ENCODE data around the gene IGSF9. TPM values are rescaled to one million over a fixed set of nuclear protein-coding genes. Genes with fewer than 3 reads are reported as not detected.

IGSF9 gene
- total RNA-seq, 1 experiment from 2014 or later: 7.1 TPM

DNA sequence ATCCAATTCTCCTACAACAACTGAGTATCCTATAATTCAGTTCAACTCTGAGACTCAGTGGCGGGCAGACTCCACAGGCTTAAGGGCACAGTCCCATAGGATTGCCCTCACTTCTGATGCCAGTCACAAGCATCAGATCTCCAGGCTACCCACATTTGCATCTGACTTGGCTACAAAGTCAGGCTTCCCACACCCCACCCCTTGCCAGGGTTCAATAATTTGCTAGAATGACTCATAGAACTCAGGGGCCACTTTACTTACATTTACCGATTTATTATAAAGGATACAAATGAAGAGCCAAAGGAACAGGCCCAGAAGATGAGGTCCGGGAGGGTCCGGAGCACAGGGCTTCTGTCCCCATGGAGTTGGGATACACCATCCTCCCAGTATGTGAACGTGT is 44.6 kb upstream of the IGSF9 start:
- no peaks in the 10 kb centered on the region for H3K36me3 ChIP-seq (ENCODE audit: insufficient read depth, low read length, poor library complexity, severe bottlenecking)
- no peak overlapping the region for H3K27ac ChIP-seq (ENCODE audit: low read depth, low read length, poor library complexity, severe bottlenecking)
- H3K27me3 ChIP-seq (replicated peaks; ENCODE audit: insufficient read depth, low read depth, low read length, poor library complexity): peaks cover 5% of the 10 kb centered on the region
- intact Hi-C loops (cut with micrococcal nuclease; ENCODE audit: unreplicated experiment): no loop called here
- CTCF ChIA-PET: interaction anchor here (1.4 kb wide), 1 partner anchor 18 kb away, joined by 3 read pairs; no protein-coding TSS in a partner anchor
- no peak for TF ChIP-seq EZH2 (IDR thresholded peaks at IDR 0.05; ENCODE audit: borderline replicate concordance, low read depth, low read length, poor library complexity, severe bottlenecking)
- TF ChIP-seq, protein P1, sequence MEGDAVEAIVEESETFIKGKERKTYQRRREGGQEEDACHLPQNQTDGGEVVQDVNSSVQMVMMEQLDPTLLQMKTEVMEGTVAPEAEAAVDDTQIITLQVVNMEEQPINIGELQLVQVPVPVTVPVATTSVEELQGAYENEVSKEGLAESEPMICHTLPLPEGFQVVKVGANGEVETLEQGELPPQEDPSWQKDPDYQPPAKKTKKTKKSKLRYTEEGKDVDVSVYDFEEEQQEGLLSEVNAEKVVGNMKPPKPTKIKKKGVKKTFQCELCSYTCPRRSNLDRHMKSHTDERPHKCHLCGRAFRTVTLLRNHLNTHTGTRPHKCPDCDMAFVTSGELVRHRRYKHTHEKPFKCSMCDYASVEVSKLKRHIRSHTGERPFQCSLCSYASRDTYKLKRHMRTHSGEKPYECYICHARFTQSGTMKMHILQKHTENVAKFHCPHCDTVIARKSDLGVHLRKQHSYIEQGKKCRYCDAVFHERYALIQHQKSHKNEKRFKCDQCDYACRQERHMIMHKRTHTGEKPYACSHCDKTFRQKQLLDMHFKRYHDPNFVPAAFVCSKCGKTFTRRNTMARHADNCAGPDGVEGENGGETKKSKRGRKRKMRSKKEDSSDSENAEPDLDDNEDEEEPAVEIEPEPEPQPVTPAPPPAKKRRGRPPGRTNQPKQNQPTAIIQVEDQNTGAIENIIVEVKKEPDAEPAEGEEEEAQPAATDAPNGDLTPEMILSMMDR (conservative IDR thresholded peaks at IDR 0.05; ENCODE audit: low read depth, low read length): no peak
- H3K9me3 ChIP-seq (ENCODE audit: low read depth, low read length, poor library complexity, severe bottlenecking): no peaks in the 10 kb centered on the region
- H3K4me3 ChIP-seq (ENCODE audit: low read depth, low read length, poor library complexity, severe bottlenecking): no peak overlapping the region
- DNase-seq (ENCODE audit: low spot score): no peak
- H3K4me1 ChIP-seq (ENCODE audit: insufficient read depth, low read length, poor library complexity, severe bottlenecking): no peaks in the 10 kb centered on the region
- no TSS peak for BruUV-seq (replicated peaks)
- POLR2A ChIA-PET (ENCODE audit: low non-redundant PET): no interaction called here

DNA sequence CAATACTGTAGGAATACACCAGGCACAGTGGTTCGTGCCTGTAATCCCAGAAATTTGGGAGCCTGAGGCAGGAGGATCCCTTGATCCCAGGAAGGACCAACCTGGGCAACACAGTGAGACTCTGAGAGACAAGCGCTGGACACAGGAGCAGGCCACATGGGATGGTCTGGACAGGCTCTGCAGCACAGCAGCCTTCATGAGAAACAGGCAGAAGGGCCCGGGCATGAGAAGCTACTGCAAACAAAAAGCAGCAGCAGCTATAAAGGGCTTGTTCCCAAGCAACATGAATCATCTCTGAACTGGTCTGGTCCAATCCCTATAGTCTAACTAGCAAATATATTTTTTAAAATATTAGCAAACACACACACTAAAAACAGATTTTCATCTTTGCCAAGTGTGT is 44.2 kb upstream of the IGSF9 start:
- Histone ChIP-seq H3K36me3 (ENCODE audit: insufficient read depth, low read length, poor library complexity, severe bottlenecking) (no peaks in the 10 kb centered on the region), H3K4me3 (ENCODE audit: low read depth, low read length, poor library complexity, severe bottlenecking) (no peak overlapping the region), H3K27me3 (replicated peaks; ENCODE audit: insufficient read depth, low read depth, low read length, poor library complexity) (peaks cover 8% of the 10 kb centered on the region), H3K4me1 (ENCODE audit: insufficient read depth, low read length, poor library complexity, severe bottlenecking) (no peaks in the 10 kb centered on the region), H3K27ac (ENCODE audit: low read depth, low read length, poor library complexity, severe bottlenecking) (no peak overlapping the region), H3K9me3 (ENCODE audit: low read depth, low read length, poor library complexity, severe bottlenecking) (no peaks in the 10 kb centered on the region)
- intact Hi-C loops (cut with micrococcal nuclease; ENCODE audit: unreplicated experiment): no loop called here
- ChIA-PET POLR2A (ENCODE audit: low non-redundant PET) (no interaction called here), CTCF (no interaction called here)
- TF ChIP-seq, protein P1 (conservative IDR thresholded peaks at IDR 0.05; ENCODE audit: low read depth, low read length): no peak
- TF ChIP-seq EZH2 (IDR thresholded peaks at IDR 0.05; ENCODE audit: borderline replicate concordance, low read depth, low read length, poor library complexity, severe bottlenecking): no peak
- BruUV-seq (replicated peaks): no TSS peak
- no peak for DNase-seq (ENCODE audit: low spot score)

DNA sequence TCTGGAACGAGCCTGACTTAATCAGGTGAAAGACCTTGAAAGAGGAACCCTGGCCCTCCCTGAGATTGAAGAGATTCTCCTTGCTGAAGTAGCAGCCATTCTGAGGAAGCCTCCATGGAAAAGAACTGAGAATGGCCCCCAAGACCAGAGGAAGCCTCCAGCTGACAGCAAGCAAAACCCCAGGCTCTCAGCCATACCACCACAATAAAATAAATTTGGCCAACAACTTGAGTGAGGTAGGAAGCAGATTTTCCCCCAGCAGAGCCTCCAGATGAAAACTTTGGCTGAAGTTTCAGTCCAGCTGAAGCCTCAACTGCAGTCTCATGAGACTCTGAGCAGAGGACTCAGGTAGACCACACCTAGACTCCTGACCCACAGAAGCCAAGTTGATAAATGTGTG is 42.6 kb upstream of the IGSF9 start:
- Histone ChIP-seq H3K4me3 (ENCODE audit: low read depth, low read length, poor library complexity, severe bottlenecking) (no peak overlapping the region), H3K4me1 (ENCODE audit: insufficient read depth, low read length, poor library complexity, severe bottlenecking) (no peaks in the 10 kb centered on the region), H3K9me3 (ENCODE audit: low read depth, low read length, poor library complexity, severe bottlenecking) (no peaks in the 10 kb centered on the region), H3K27ac (ENCODE audit: low read depth, low read length, poor library complexity, severe bottlenecking) (no peak overlapping the region), H3K36me3 (ENCODE audit: insufficient read depth, low read length, poor library complexity, severe bottlenecking) (no peaks in the 10 kb centered on the region), H3K27me3 (replicated peaks; ENCODE audit: insufficient read depth, low read depth, low read length, poor library complexity) (peaks cover 22% of the 10 kb centered on the region)
- intact Hi-C loops (cut with micrococcal nuclease; ENCODE audit: unreplicated experiment): no loop called here
- no TSS peak for BruUV-seq (replicated peaks)
- DNase-seq (ENCODE audit: low spot score): no peak
- POLR2A ChIA-PET (ENCODE audit: low non-redundant PET): no interaction called here
- TF ChIP-seq, protein P1 (conservative IDR thresholded peaks at IDR 0.05; ENCODE audit: low read depth, low read length): no peak
- no peak for TF ChIP-seq EZH2 (IDR thresholded peaks at IDR 0.05; ENCODE audit: borderline replicate concordance, low read depth, low read length, poor library complexity, severe bottlenecking)
- CTCF ChIA-PET: no interaction called here
